Measurements from ENCODE around the gene SLC25A46.
"Not testable (repeated sequence)": the region's sequence is repeated elsewhere in the genome, so short reads cannot be mapped to it uniquely, and the experiment has no call there.

The SLC25A46 gene

GRCh38 chr5:110754181-110754580, 15.4 kb downstream of the SLC25A46 start:
- no peak for DNase-seq (ENCODE audit: low read depth in 2 of 2)

- no peak for DNase-seq (ENCODE audit: low read depth in 2 of 2)
These were observed 18.4 kb downstream of the SLC25A46 start for GRCh38 chr5:110757118-110757729.

GRCh38 chr5:110760158-110760557, 21.4 kb downstream of the SLC25A46 start:
- DNase-seq (ENCODE audit: low read depth in 2 of 2): no peak

GRCh38 chr5:110768138-110768860, 29.5 kb downstream of the SLC25A46 start:
- DNase-seq (ENCODE audit: low read depth in 2 of 2): no peak

GRCh38 chr5:110769000-110769681, 30.3 kb downstream of the SLC25A46 start:
- no peak for DNase-seq (ENCODE audit: low read depth in 2 of 2)

- no peak for DNase-seq (ENCODE audit: low read depth in 2 of 2)
These were observed 31.5 kb downstream of the SLC25A46 start for GRCh38 chr5:110770286-110770685.

- DNase-seq (ENCODE audit: low read depth in 2 of 2): no peak
These were observed 46.1 kb downstream of the SLC25A46 start for GRCh38 chr5:110784901-110785300.

- DNase-seq (ENCODE audit: low read depth in 2 of 2): no peak
These were observed 46.5 kb downstream of the SLC25A46 start for GRCh38 chr5:110785356-110785755.

- DNase-seq (ENCODE audit: low read depth in 2 of 2): not testable (repeated sequence)
These were observed 49.2 kb downstream of the SLC25A46 start for GRCh38 chr5:110788006-110788405.

GRCh38 chr5:110790673-110791072, 51.9 kb downstream of the SLC25A46 start:
- DNase-seq (ENCODE audit: low read depth in 2 of 2): no peak

GRCh38 chr5:110802998-110803397, 64.2 kb downstream of the SLC25A46 start:
- DNase-seq (ENCODE audit: low read depth in 2 of 2): no peak

- no peak for DNase-seq (ENCODE audit: low read depth in 2 of 2)
These were observed 64.9 kb downstream of the SLC25A46 start for GRCh38 chr5:110803467-110804326.

GRCh38 chr5:110807169-110807568, 68.4 kb downstream of the SLC25A46 start:
- no peak for DNase-seq (ENCODE audit: low read depth in 2 of 2)

GRCh38 chr5:110809006-110809405, 70.2 kb downstream of the SLC25A46 start:
- no peak for DNase-seq (ENCODE audit: low read depth in 2 of 2)

All from stimulated activated CD8-positive, alpha-beta memory T cell treated with anti-CD3 and anti-CD28 coated beads, Interleukin-2, amount 100 ng/mL, for 48 hours (primary cell).